ENCODE data around the gene VN1R5.
A peak's percentile ranks its signal among the peaks of the same experiment; 100 is the strongest.
"Not testable (repeated sequence)": the region's sequence is repeated elsewhere in the genome, so short reads cannot be mapped to it uniquely, and the experiment has no call there.

Gene VN1R5

GRCh38 chr1:247255772-247256171 lies at the start of gene VN1R5:
TSS of gene VN1R5 (plus strand) at chr1:247256072.
- not testable (repeated sequence) for DNase-seq (ENCODE audit: low spot score)

GRCh38 chr1:247209396-247209795 lies 46.5 kb upstream of the VN1R5 start:
- DNase-seq (ENCODE audit: low spot score): no peak

GRCh38 chr1:247210062-247210375 lies 45.9 kb upstream of the VN1R5 start:
- no peak for DNase-seq (ENCODE audit: low spot score)

GRCh38 chr1:247210376-247211117 lies 45.3 kb upstream of the VN1R5 start:
- peak; percentile 96 for DNase-seq (ENCODE audit: low spot score)

- no peak for DNase-seq (ENCODE audit: low spot score)
Observed at GRCh38 chr1:247211339-247211738, 44.5 kb upstream of the VN1R5 start.

GRCh38 chr1:247212012-247212411 lies 43.9 kb upstream of the VN1R5 start:
- DNase-seq (ENCODE audit: low spot score): no peak

- no peak for DNase-seq (ENCODE audit: low spot score)
Observed at GRCh38 chr1:247212627-247213617, 43.0 kb upstream of the VN1R5 start.

GRCh38 chr1:247216261-247216660 lies 39.6 kb upstream of the VN1R5 start:
- DNase-seq (ENCODE audit: low spot score): no peak

- no peak for DNase-seq (ENCODE audit: low spot score)
Observed at GRCh38 chr1:247218121-247218651, 37.7 kb upstream of the VN1R5 start.

- DNase-seq (ENCODE audit: low spot score): not testable (repeated sequence)
Observed at GRCh38 chr1:247220280-247220679, 35.6 kb upstream of the VN1R5 start.

- DNase-seq (ENCODE audit: low spot score): no peak
Observed at GRCh38 chr1:247222840-247223239, 33.0 kb upstream of the VN1R5 start.

GRCh38 chr1:247224822-247225221 lies 31.1 kb upstream of the VN1R5 start:
- DNase-seq (ENCODE audit: low spot score): no peak

- DNase-seq (ENCODE audit: low spot score): no peak
Observed at GRCh38 chr1:247228133-247228532, 27.7 kb upstream of the VN1R5 start.

GRCh38 chr1:247241691-247242090 lies 14.2 kb upstream of the VN1R5 start:
- DNase-seq (ENCODE audit: low spot score): no peak

GRCh38 chr1:247243524-247244137 lies 12.2 kb upstream of the VN1R5 start:
- no peak for DNase-seq (ENCODE audit: low spot score)

- no peak for DNase-seq (ENCODE audit: low spot score)
Observed at GRCh38 chr1:247246325-247247115, 9.4 kb upstream of the VN1R5 start.

- no peak for DNase-seq (ENCODE audit: low spot score)
Observed at GRCh38 chr1:247247568-247247967, 8.3 kb upstream of the VN1R5 start.

- no peak for DNase-seq (ENCODE audit: low spot score)
Observed at GRCh38 chr1:247266053-247266452, 10.2 kb downstream of the VN1R5 start.

- DNase-seq (ENCODE audit: low spot score): no peak
Observed at GRCh38 chr1:247268390-247269045, 12.6 kb downstream of the VN1R5 start.

GRCh38 chr1:247269133-247269532 lies 13.3 kb downstream of the VN1R5 start:
- no peak for DNase-seq (ENCODE audit: low spot score)

- DNase-seq (ENCODE audit: low spot score): no peak
Observed at GRCh38 chr1:247270003-247270402, 14.1 kb downstream of the VN1R5 start.

Measured in left forelimb (tissue), 1 donor.